Common myeloid progenitor, CD34-positive (primary cell): ENCODE results near the gene RALGDS.
A peak's percentile ranks its signal among the peaks of the same experiment; 100 is the strongest.
"Not testable (repeated sequence)": the region's sequence is repeated elsewhere in the genome, so short reads cannot be mapped to it uniquely, and the experiment has no call there.

Experiments used
- CTCF ChIA-PET: fragments of 350-600 bp; sonication (Branson Sonifier 250); formaldehyde crosslinking; loops from one replicate; lab custom pipeline; 2021; ENCODE audit warnings: antibody characterized with exemption; lab: Charles Lee
- POLR2A ChIA-PET: fragments of 350-600 bp; sonication (Branson Sonifier 250); formaldehyde crosslinking; loops from one replicate; lab custom pipeline; 2021; ENCODE audit warnings: antibody characterized with exemption; lab: Charles Lee
- DNase-seq, 3 donors: peaks; one replicate each; pipeline versions ENCODE4 v3.0.0 to v3.0.0-alpha.2; 2013
- H3K27ac ChIP-seq, 2 experiments: 1 replicate in 1 of 2; 2 replicates in 1 of 2; pipeline ENCODE4 v1.7.0; 2013; ENCODE audit warnings: inconsistent platforms in 2 of 2, low read length in 2 of 2, mild to moderate bottlenecking in 2 of 2, low read depth in 1 of 2, moderate library complexity in 1 of 2; ENCODE audit not compliant: severe bottlenecking in 2 of 2, insufficient read depth in 1 of 2, poor library complexity in 1 of 2
- H3K27me3 ChIP-seq, 5 experiments: replicated peaks in 2 of 5; 1 replicate in 3 of 5; 2 replicates in 2 of 5; pipeline versions ENCODE4 v1.6.1 to v1.7.0; 2013; ENCODE audit warnings: low read length in 4 of 5, mild to moderate bottlenecking in 2 of 5, moderate library complexity in 2 of 5, inconsistent platforms in 1 of 5; ENCODE audit not compliant: insufficient read depth in 5 of 5, control insufficient read depth in 4 of 5
- H3K36me3 ChIP-seq, 4 experiments: 1 replicate in 2 of 4; 2 replicates in 2 of 4; pipeline versions ENCODE4 v1.6.1 to v1.7.0; 2013; ENCODE audit warnings: low read length in 3 of 4, control low read depth in 1 of 4, mild to moderate bottlenecking in 1 of 4; ENCODE audit not compliant: control insufficient read depth in 4 of 4, insufficient read depth in 4 of 4
- H3K4me1 ChIP-seq, 4 experiments: 1 replicate in 3 of 4; 2 replicates in 1 of 4; pipeline versions ENCODE4 v1.6.1 to v1.7.1; 2013; ENCODE audit warnings: low read length in 3 of 4, mild to moderate bottlenecking in 3 of 4, control low read depth in 1 of 4, inconsistent platforms in 1 of 4, moderate library complexity in 1 of 4; ENCODE audit not compliant: control insufficient read depth in 4 of 4, insufficient read depth in 4 of 4; ENCODE audit errors: control extremely low read depth in 1 of 4
- H3K4me3 ChIP-seq, 7 experiments: 1 replicate in 4 of 7; 2 replicates in 3 of 7; pipeline versions ENCODE4 v1.5.1 to v1.7.0; 2013; ENCODE audit warnings: mild to moderate bottlenecking in 7 of 7, low read length in 6 of 7, moderate library complexity in 6 of 7, inconsistent platforms in 2 of 7, low read depth in 2 of 7, control low read depth in 1 of 7; ENCODE audit not compliant: insufficient read depth in 4 of 7, control insufficient read depth in 1 of 7; ENCODE audit errors: extremely low read depth in 1 of 7
- H3K9me3 ChIP-seq, 5 experiments: 1 replicate in 4 of 5; 2 replicates in 1 of 5; pipeline versions ENCODE4 v1.6.1 to v1.7.1; 2013; ENCODE audit warnings: low read length in 4 of 5, mild to moderate bottlenecking in 2 of 5, inconsistent platforms in 1 of 5, low read depth in 1 of 5, moderate library complexity in 1 of 5; ENCODE audit not compliant: control insufficient read depth in 4 of 5, insufficient read depth in 2 of 5; ENCODE audit errors: control extremely low read depth in 1 of 5
- WGBS: methylation state at CpG from one replicate; pipeline ENCODE4 v1.1.5; 2013; ENCODE audit not compliant: insufficient coverage; 5-methylcytosine and 5-hydroxymethylcytosine counted together

The RALGDS gene

DNA sequence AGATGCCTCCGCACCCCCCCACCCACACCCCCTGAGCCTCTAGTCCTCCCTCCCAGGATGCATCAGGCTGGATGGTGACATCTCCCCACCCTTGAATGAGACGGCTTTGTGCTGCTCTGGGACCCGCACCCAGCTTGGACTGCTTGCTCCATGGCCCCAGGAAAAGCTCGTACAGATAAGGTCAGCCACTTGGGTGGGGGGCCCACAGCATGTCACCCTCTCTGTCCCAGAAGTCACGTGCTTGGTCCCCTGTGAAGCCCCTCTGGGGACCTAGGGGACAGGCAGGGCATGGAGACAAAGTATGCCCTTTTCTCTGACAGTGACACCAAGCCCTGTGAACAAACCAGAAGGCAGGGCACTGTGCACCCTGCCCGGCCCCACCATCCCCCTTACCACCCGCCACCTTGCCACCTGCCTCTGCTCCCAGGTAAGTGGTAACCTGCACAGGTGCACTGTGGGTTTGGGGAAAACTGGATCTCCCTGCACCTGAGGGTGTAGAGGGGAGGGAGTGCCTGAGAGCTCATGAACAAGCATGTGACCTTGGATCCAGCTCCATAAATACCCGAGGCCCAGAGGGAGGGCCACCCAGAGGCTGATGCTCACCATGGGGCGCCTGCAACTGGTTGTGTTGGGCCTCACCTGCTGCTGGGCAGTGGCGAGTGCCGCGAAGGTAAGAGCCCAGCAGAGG, 38.9 kb downstream of the RALGDS start:
- CTCF ChIA-PET: interaction anchor here (0.6 to 4.1 kb wide), 4 partner anchors 15 to 66 kb away, joined by 3 to 32 read pairs (median 10); no protein-coding TSS in a partner anchor
- DNase-seq, H3K27me3 ChIP-seq, H3K4me3 ChIP-seq, H3K36me3 ChIP-seq, H3K27ac ChIP-seq, H3K9me3 ChIP-seq, POLR2A ChIA-PET: not testable (repeated sequence)
- WGBS: 96% methylated on average over 4 of the region's 12 CpGs
- peaks cover 2 to 33% (median 21%) of the 10 kb centered on the region in 4 experiments for H3K4me1 ChIP-seq

DNA sequence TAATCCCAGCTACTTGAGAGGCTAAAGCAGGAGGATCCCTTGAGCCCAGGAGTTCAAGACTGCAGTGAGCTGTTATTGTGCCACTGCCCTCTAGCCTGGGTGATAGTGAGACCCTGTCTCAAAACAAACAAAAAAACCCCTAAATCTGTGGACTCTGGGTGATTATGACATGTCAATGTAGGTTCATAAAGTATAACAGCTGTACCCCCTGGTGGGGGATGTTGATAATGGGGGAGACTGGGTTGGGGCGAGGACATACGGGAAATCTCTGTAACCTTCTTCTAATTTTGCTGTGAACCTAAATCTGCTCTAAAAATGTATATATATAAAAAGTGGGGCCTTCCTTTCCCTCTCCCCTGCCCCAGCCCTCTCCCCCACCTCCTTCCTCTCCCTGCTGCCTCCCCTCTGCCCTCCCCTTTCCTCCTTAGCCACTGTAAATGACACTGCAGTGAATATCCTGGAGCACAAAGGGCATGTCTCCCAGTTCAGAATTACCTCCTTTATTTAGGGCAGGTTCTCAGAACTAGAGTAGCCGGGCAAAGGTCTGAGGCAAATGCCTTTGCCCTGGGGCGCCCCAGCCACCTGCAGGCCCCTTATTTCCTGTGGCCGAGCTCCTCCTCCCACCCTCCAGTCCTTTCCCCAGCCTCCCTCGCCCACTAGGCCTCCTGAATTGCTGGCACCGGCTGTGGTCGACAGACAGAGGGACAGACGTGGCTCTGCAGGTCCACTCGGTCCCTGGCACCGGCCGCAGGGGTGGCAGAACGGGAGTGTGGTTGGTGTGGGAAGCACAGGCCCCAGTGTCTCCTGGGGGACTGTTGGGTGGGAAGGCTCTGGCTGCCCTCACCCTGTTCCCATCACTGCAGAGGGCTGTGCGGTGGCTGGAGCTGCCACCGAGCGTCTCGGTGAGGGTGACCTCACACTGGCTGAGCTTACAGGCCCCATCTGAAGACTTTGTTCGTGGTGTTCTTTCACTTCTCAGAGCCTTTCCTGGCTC, 40.0 kb downstream of the RALGDS start:
- Histone ChIP-seq H3K4me1 (peaks cover 2 to 33% (median 22%) of the 10 kb centered on the region in 4 experiments), H3K4me3 (peak overlapping the region in 1 of 7 experiments; percentile 45)
- H3K27me3 ChIP-seq, H3K27ac ChIP-seq, H3K9me3 ChIP-seq, H3K36me3 ChIP-seq: not testable (repeated sequence)
- DNase-seq: peak; percentile 34 to 59 (median 54)
- WGBS: 100% methylated on average over 5 of the region's 18 CpGs
- POLR2A ChIA-PET: interaction anchor here (0.8 kb wide), 1 partner anchor 13 kb away, joined by 3 read pairs; no protein-coding TSS in a partner anchor
- CTCF ChIA-PET: interaction anchor here (0.7 to 4.2 kb wide), 20 partner anchors 11 to 67 kb away, joined by 3 to 32 read pairs (median 4); partner anchors contain the start of gene RALGDS

DNA sequence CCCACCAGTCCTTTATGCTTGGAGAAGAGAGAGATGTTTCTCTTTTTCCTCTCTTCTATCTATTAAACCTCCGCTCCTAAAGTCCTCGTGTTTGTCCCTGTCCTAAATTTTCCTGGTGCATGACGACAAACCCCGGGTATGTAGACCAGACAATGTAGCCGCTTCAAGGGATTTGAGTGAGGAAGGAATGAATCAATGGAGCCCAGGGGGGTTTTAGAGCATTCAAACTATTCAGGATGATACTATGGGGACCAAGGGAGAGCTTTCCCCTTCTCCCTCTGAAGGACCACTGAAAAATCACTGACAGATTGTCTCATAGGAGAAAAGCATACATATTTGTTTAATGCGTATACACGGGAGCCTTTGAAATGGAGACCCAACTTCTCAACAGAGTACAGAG, 40.9 kb downstream of the RALGDS start:
- no peak overlapping the region for H3K27ac ChIP-seq
- ChIA-PET CTCF (interaction anchor here (0.9 to 4.2 kb wide), 20 partner anchors 10 to 68 kb away, joined by 3 to 32 read pairs (median 4); partner anchors contain the start of gene RALGDS), POLR2A (interaction anchor here (0.8 kb wide), 1 partner anchor 12 kb away, joined by 3 read pairs; no protein-coding TSS in a partner anchor)
- 86% methylated on average over 5 of the region's 7 CpGs for WGBS
- no peak overlapping the region for H3K4me3 ChIP-seq
- H3K4me1 ChIP-seq: peaks cover 2 to 33% (median 24%) of the 10 kb centered on the region in 4 experiments
- H3K27me3 ChIP-seq: no peaks in the 10 kb centered on the region
- H3K9me3 ChIP-seq: no peaks in the 10 kb centered on the region
- no peak for DNase-seq
- no peaks in the 10 kb centered on the region for H3K36me3 ChIP-seq

DNA sequence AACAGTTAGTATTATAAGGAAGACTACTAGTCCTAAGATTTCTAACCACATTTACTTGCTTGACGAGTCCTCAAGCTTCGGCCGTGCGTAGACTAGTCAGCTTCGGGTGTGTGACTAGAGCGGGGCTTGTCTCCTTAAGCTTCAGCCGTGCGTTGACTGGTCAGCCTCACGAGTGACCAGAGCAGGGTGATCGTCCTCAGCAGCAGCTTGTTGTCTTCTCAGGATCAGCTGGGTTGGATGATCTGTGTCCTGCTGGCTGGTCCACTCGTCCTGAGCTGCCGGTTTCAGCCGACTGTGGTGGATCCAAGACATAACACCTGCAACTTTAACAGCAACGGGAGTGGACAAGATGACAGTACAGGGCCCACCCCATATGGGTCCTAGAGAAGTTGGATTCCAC, 42.6 kb downstream of the RALGDS start:
- Histone ChIP-seq H3K27ac (no peak overlapping the region), H3K4me1 (peaks cover 2 to 30% (median 23%) of the 10 kb centered on the region in 4 experiments), H3K36me3 (no peaks in the 10 kb centered on the region), H3K9me3 (no peaks in the 10 kb centered on the region), H3K27me3 (no peaks in the 10 kb centered on the region), H3K4me3 (no peak overlapping the region)
- WGBS: 98% methylated on average over 13 of the region's 14 CpGs
- ChIA-PET CTCF (interaction anchor here (0.9 to 4.2 kb wide), 14 partner anchors 12 to 69 kb away, joined by 3 to 32 read pairs (median 6); no protein-coding TSS in a partner anchor), POLR2A (no interaction called here)
- no peak for DNase-seq

- Histone ChIP-seq H3K27ac (no peak overlapping the region), H3K4me3 (no peak overlapping the region), H3K4me1 (peaks cover 2 to 27% (median 18%) of the 10 kb centered on the region in 4 experiments), H3K9me3 (no peaks in the 10 kb centered on the region), H3K27me3 (no peaks in the 10 kb centered on the region), H3K36me3 (peaks cover 0 to 2% (median 0%) of the 10 kb centered on the region in 4 experiments)
- ChIA-PET CTCF (interaction anchor here (0.9 to 4.2 kb wide), 10 partner anchors 10 to 51 kb away, joined by 3 to 31 read pairs (median 3); no protein-coding TSS in a partner anchor), POLR2A (no interaction called here)
- no peak for DNase-seq
- WGBS: 90% methylated on average over 1 of the region's 4 CpGs
Measured at GRCh38 chr9:133076691-133077090, 44.3 kb downstream of the RALGDS start.

DNA sequence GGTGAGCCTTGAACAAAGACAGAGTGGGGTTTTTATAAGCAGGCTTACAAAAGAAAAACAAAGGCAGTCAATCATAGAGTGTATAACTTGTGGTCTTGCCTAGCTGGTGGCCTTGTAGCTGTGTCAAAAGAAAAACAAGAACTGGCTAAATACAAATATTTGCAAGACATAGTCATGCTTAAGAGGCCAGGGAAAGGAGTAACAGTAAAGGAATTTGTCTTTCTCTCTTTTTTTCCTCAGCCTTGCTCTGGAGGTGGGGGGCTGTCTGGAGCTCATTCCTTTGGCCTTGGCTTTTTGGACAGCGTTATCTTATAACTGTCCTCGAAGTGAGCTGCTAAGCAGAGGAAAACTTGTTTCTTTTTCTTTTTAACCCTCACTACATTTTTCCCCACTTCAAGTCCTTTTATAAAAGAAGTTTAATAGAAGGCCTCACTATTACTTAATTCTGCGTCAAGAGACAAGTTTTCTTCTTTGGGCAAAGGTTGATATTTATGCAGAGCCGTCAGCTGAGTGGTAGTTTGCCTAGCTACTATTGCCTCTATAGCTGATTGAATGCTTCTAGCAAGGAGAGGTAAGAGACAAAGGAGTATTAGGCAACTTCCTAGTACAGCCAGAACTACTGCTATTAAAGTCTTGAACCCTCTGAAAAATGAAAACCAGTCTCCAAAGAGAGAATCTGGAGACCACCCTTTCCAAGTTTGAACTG, 45.0 kb downstream of the RALGDS start:
- H3K27me3 ChIP-seq: no peaks in the 10 kb centered on the region
- no peak overlapping the region for H3K27ac ChIP-seq
- no peaks in the 10 kb centered on the region for H3K9me3 ChIP-seq
- ChIA-PET POLR2A (no interaction called here), CTCF (interaction anchor here (0.8 to 4.2 kb wide), 15 partner anchors 9 to 105 kb away, joined by 3 to 31 read pairs (median 3); no protein-coding TSS in a partner anchor)
- no peak overlapping the region for H3K4me3 ChIP-seq
- peaks cover 2 to 23% (median 13%) of the 10 kb centered on the region in 4 experiments for H3K4me1 ChIP-seq
- no peak for DNase-seq
- WGBS: 100% methylated on average over 3 of the region's 4 CpGs
- peaks cover 0 to 2% (median 0%) of the 10 kb centered on the region in 4 experiments for H3K36me3 ChIP-seq
